NCI-H2196 (cell line): Measurements from ENCODE around the gene EMC1.
A peak's percentile ranks its signal among the peaks of the same experiment; 100 is the strongest.
"Not testable (repeated sequence)": the region's sequence is repeated elsewhere in the genome, so short reads cannot be mapped to it uniquely, and the experiment has no call there.

ENCODE experiments used
- DNase-seq: peaks from one replicate; lab custom pipeline; 2025; ENCODE audit not compliant: unreplicated experiment; lab: John Stamatoyannopoulos, UW

Gene EMC1

DNA sequence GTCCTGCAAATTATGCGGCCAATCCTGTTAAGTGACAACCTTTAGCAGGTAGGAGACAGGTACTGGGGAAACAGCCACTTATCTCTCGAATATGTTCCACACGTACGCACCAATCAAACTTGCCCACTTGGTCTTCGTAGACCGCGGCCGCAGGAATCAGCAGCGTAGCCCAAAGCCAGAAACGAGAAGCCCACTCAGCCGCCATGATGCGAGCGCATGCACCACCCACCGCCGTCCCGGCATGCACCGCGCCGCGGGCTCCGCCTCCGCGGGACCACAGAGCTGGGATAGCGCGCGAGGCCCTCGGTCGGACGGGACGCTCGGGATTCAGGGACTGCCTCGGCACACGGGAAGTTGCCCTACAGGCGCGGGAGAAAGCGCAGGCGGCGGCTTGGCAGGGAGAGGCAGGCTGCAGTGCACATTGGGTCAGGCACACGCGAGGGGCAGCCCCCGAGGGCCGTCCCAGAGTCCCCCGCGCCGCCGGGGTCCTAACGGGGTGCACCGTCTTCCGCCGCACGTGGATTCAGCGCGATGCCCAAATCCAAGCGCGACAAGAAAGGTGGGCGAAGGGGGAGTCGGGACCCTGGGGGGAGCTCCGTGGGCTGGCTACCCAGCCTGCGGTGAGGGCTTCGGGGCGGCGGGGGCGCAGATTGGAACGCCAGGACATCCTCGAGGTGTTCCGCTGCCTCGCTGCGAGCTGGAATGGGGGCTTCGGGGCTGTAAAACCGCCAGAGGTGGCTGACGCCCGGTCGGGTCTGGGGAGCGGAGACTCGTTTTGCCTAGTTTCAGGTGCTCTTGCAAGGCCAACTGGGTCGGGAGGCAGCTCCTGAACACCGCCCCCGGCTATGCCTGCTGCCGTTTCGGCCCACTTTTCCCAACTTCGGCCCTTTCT lies at the start of gene EMC1, which contains the start of gene MRTO4:
Gene EMC1 (minus strand): TSS at position 220 of the 892 bp plus-strand sequence. CDS start 15 bp downstream, at position 205.
Gene MRTO4 (plus strand): TSS at position 501 of the 892 bp plus-strand sequence. CDS start 31 bp downstream, at position 532.
- DNase-seq, result peak; percentile 85

DNA sequence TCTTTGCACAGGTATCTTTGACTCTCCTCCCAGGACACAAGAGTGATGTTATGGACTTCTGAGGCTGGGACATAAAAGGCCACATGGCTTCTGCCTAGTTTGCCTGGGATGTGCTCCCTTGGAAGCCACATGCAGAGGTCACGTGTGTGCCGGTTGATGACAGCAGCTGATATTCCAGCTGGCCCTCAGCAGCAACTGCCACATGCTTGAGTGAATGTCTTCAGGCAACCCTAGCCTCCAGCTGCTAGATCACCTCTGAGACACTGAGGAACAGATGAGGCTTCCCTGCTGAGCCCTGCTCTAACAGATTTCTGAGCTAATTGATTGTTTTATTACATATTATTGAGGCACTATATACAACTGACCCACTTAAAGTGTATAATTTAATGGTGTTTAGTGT lies 48.9 kb upstream of the EMC1 start:
- DNase-seq, result no peak

DNA sequence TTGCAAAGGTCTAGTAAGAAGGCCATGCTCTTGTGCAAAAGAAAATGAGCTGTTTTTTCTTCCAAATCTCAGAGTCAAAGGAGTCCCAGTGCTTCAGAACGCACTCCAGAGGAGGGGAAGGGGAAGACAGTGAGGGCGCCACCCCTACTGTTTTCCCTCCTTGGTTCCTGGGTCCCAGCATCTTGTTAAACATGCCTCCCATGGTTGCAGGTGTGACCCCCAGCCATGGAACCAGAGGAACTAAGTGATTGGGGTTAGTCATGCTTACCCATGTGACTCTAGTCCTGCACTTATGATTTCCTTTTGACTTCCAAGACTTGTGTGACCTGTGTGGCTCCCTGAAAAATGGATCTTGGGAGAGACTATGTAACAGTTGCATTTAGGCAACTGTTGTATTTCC lies 43.3 kb upstream of the EMC1 start:
- no peak for DNase-seq

DNA sequence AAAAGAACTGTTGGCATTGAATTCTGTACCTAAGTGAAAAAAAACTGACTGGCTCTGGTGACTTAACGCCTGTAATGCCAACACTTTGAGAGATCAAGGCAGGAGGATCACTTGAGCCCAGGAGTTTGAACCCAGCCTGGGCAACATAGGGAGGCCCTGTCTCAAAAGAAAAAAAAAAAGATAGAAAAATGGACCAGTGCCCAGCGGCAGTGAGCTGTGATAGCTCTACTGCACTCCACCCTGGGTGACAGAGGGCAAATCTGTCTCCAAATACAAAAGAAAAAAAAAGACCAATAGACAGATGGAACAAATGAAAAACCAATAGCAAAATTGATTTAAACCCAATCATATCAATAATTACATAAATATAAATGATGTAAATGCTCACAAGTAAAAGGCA lies 37.9 kb upstream of the EMC1 start:
- no peak for DNase-seq

DNA sequence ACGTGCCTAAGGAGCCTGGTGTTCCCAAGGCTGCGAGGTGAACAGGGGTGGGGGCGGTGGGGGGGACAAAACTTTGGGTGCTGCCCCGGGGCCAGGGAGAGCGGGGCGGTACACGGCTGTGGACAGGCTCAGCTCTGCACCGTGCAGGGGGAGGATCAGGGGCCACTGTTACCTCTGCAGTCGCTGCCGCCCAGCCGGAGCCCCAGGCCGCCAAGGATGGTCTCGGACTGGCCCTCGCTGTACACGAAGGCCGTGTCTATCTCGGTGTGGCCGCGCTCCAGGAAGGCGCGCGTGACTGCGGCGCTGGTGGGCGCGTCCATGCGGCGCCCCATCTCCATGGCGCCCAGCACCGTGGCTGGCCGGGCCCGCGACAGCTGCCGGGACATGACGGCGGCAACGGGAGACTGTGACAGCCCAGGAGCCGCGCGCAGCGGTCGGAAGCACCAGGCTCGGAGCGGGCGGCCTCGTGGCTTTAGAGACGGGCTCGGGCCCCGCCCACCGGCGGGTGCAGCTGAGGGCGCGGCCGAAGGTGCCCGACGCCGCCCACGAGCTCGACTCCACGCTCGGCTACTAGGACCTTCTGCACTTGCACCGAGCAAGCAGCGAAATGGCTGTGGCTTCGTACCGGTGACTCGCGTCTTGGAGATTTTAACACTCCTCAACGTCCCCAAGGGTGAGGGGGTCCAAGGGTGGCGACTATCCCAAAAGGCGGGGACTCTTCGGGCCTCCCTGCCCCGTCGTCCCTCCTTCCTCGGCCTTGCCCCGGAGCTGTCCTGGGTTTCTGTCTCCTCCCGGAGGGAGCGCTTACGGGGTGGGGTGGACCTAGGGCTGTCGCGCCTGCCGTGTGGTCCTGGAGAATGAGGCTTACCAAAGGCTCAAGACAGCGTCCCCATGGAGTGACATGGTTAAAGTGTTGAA lies 37.3 kb upstream of the EMC1 start, which contains the start of gene AKR7A3:
Gene AKR7A3 (minus strand): TSS at position 447 of the 918 bp plus-strand sequence. CDS start 61 bp downstream, at position 386.
- not testable (repeated sequence) for DNase-seq

DNA sequence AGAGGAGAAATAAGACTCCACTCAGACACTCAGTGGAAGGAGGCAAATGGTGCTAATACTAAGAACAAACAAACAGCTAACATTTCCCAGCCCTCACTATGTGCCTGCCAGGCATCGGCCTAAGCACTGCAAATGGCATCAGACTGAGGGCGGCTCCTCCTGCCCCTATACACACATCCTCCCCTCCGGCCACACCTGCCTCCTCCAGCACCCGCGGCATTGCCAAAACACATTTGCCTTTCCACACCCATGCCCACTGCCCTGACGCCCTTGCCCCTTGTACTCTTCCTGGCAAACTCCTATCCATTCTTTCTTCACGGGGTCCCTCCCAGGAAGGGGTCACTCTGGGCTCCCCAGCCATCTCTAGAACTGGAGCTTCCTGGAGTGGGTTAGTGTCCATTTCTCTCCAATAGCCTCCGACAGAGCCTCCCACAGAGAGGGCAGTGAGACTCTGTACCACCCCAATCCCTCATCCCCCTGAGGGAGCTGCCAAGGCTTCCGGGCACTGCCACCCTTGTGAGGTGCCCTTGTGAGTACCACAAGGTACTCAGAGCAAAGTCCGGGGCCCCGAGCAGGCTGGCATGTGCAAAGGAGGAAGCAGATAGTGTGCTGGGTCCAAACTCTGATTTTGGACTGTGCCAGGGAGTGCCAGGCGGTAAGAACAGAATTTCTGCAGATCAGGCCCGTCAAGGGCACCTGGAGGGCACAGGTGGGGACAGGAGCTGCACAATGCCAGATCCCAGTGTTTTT lies 36.3 kb upstream of the EMC1 start:
- no peak for DNase-seq

DNA sequence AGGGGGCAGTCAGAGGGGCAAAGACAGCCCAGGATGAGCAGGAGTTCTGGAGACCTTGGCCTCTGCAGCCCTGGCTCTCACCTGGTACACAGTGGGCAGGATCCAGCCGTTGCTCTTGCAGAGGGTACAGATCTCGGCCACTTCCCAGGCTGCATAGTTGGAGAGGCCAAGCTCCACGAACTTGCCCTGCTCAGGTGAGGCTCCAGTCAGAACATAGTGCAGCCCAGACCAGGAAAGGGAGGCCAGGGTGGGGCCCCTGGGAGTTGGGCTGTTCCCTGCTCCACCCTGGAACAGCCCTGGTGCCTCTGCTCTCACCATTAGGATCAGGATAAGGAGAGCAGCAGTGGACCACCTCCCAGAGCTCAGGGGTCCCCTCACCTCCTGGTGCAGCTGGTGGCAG lies 34.5 kb upstream of the EMC1 start:
- DNase-seq, result not testable (repeated sequence)

DNA sequence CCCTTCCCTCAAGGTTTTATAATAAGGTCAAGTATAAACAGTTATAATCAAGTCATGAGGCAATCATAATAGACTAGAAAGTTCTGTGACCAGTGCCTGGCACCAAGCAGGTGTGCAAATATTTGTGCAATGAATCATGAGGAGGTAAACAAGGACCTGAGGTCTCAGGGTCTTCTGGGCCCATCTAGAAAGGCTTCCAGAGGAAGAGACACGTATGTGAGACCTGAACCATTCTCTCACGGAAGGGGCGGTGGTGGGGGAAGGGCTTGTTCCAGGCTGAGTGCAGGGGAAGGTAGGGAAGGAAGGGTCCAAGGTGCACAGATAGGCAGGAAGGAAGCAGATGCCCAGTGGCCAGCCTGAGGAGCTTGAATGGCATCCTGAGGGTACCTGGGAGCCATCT lies 34.0 kb upstream of the EMC1 start:
- not testable (repeated sequence) for DNase-seq

DNA sequence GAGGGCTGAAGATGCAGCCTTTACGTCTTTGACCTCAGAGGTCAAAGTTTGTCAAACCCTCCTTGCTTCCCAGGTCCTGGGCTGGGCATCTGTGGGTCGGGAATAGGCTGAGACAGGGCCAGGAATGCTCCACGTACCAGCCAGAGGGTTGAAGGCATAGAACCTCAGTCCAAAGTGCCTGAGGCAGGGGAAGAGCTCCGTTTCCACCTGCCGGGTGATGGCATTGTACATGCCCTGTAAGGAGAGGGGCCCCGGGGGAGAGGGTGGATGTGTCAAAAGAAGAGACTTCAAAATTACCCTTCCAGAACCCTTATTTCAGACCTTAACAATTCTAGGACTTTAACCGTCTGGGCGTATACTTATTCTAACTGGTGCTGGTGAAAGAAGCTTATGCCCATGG lies 33.6 kb upstream of the EMC1 start:
- no peak for DNase-seq

DNA sequence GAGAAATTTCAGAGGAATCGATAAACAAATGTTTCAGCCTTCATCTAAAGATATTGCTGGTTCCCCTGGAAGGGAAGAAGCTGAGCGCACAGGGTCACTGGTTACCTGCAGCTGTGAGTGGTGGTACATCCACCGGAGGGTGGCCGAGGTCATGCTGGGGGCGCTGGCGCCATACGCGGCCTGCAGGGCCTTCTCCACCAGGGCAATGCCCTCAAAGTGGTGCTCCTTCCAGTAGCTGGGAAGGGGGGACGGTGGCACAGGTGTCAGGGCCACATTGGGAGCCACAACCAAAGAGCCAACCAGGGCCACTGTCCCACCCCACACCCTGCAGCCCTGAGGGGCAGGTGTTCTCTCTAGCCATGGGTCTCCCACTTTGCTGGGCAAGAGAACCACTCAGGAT lies 32.6 kb upstream of the EMC1 start:
- no peak for DNase-seq

DNA sequence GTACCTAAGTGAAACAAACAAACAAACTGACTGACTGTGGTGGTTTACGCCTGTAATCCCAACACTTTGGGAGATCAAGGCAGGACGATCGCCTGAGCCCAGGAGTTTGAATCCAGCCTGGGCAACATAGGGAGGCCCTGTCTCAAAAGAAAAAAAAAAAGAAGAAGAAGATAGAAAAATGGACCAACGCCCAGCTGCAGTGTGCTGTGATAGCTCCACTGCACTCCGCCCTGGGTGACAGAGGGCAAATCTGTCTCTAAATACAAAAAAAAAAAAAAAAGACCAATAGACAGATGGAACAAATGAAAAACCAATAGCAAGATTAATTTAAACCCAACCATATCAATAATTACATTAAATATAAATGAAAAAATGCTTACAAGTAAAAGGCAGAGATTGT lies 23.3 kb upstream of the EMC1 start:
- DNase-seq, result no peak

DNA sequence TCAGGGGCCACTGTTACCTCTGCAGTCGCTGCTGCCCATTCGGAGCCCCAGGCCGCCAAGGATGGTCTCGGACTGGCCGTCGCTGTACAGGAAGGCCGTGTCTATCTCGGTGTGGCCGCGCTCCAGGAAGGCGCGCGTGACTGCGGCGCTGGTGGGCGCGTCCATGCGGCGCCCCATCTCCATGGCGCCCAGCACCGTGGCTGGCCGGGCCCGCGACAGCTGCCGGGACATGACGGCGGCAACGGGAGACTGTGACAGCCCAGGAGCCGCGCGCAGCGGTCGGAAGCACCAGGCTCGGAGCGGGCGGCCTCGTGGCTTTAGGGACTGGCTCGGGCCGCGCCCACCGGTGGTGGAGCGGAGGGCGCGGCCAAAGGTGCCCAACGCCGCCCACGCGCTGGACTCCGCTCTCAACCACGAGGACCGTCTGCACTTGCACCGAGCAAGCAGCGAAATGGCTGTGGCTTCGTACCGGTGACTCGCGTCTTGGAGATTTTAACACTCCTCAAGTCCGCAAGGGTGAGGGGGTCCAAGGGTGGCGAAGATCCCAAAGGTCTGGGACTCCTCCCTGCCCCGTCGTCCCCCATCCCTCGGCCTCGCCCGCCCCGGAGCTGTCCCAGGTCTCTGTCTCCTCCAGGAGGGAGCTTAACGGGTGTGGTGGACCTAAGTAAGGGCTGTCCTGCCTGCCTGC lies 22.7 kb upstream of the EMC1 start:
- not testable (repeated sequence) for DNase-seq

DNA sequence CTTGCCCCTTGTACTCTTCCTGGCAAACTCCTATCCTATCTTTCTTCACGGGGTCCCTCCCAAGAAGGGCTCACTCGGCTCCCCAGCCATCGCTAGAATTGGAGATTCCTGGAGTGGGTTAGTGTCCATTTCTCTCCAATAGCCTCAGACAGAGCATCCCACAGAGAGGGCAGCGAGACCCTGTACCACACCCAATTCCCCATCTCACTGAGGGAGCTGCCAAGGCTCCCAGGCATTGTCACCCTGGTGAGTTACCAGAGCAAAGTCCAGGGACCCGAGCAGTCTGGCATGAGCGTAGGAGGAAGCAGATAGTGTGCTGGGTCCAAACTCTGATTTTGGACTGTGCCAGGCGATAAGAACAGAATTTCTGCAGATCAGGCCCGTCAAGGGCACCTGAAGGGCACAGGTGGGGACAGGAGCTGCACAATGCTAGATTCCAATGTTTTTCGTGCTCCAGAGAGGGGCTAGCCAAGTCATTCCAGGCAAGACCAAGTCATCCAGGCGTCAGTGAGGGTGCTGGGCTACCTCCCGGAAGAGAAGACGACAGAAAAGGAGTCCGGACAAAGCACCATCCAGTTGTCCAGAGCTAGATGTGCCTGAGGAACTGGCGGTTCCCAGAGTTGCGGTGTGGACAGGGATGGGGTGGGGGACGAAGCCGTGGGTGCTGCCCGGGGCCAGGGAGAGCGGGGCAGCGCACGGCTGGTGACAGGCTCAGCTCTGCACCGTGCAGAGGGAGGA lies 22.0 kb upstream of the EMC1 start:
- no peak for DNase-seq

DNA sequence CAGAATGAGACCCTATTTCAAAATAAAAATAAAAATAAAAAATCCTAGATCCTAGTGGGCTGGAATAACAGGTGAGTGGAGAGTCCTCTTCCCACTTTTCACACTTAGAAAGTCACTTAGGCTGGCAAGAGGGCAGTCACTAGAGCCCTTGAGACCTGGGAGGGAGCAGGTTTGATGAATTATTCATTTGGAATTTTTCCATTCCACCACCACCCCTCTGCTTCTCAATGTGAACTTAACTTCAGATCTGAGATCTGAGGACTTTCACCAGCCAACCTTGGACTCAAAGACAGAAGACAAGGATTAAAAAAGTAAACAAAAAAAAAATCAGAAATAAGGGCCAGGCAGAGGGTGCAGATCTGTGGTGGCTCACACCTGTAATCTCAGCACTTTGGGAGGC lies 20.7 kb upstream of the EMC1 start:
- no peak for DNase-seq

DNA sequence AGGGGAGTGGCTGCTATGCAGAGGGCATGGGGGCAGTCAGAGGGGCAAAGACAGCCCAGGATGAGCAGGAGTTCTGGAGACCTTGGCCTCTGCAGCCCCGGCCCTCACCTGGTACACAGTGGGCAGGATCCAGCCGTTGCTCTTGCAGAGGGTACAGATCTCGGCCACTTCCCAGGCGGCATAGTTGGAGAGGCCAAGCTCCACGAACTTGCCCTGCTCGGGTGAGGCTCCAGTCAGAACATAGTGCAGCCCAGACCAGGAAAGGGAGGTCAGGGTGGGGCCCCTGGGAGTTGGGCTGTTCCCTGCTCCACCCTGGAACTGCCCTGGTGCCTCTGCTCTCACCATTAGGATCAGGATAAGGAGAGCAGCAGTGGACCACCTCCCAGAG lies 19.0 kb upstream of the EMC1 start:
- not testable (repeated sequence) for DNase-seq

DNA sequence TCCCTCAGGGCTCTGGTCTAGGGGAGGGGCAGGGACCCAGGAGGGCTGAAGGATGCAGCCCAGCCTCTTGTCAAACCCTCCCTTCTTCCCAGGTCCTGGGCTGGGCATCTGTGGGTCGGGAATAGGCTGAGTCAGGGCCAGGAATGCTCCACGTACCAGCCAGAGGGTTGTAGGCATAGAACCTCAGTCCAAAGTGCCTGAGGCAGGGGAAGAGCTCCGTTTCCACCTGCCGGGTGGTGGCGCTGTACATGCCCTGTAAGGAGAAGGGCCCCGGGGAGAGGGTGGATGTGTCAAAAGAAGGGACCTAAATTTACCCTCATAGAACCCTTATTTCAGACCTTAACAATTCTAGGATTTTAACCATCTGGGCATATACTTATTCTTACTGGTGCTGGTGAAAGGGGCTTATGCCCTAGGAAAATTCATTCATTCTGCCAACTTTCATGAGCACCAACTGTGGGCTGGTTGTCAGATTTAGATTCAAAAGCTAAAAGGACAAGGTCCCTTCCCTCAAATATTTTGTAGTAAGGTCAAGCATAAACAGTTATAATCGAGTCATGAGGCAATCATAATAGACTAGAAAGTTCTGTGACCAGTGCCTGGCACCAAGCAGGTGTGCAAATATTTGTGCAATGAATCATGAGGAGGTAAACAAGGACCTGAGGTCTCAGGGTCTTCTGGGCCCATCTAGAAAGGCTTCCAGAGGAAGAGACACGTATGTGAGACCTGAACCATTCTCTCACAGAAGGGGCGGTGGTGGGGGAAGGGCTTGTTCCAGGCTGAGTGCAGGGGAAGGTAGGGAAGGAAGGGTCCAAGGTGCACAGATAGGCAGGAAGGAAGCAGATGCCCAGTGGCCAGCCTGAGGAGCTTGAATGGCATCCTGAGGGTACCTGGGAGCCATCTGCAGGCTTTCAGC lies 18.4 kb upstream of the EMC1 start:
- not testable (repeated sequence) for DNase-seq

DNA sequence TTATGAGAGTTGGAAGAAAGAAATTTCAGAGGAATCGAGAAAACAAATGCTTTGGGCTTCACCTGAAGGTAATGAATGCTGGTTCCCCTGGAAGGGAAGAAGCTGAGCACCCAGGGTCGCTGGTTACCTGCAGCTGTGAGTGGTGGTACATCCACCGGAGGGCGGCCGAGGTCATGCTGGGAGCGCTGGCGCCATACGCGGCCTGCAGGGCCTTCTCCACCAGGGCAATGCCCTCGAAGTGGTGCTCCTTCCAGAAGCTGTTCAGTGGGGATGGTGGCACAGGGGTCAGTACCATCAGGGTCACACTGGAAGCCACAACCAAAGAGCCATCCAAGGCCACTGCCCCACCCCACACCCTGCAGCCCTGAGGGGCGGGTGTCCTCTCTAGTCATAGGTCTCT lies 17.1 kb upstream of the EMC1 start:
- no peak for DNase-seq

DNA sequence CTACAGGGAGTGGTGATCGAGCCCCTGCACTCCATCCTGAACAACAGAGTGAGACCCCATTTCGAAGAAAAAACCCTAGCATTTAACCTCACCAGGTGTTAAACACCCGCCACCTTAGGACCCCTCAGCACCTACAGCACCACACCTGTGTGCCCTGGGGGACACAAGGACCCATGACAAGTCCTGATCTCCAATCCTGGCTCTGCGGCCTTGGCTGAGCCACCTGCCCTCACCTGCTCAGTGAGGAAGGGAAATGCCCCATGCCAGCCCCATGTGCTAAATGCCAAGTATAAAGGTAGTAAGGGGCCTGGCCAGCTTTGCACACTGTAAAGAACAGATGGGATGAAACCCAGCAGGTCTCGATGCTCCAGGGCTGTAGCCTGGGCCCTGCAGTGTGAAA lies 11.4 kb upstream of the EMC1 start:
- no peak for DNase-seq

DNA sequence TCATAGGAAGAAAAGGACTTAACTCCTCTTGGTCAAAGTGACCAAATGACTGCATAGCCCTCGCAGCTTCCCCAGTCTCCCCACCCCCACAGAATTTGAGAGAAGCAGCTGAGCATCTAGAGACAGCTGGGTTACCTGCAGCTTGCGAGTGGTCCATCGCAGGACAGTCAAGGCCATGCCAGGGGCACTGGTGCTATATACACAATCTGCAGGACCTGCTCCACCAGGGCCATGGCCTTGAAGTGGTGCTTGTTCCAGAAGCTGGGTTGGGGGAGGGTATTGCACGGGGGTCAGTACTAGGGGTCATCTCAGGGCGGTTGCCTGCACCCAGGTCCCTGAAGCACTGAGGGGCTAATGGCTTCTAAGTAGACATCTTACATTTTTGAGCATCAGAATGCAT lies 10.7 kb upstream of the EMC1 start:
- DNase-seq, result no peak
